ENCODE measurements around the gene TMX3. TPM values are rescaled to one million over a fixed set of nuclear protein-coding genes. Genes with fewer than 3 reads are reported as not detected.

Gene TMX3
- total and polyA plus RNA-seq, 8 donors, result 11.1 to 25.5 (median 15.6) TPM

DNA sequence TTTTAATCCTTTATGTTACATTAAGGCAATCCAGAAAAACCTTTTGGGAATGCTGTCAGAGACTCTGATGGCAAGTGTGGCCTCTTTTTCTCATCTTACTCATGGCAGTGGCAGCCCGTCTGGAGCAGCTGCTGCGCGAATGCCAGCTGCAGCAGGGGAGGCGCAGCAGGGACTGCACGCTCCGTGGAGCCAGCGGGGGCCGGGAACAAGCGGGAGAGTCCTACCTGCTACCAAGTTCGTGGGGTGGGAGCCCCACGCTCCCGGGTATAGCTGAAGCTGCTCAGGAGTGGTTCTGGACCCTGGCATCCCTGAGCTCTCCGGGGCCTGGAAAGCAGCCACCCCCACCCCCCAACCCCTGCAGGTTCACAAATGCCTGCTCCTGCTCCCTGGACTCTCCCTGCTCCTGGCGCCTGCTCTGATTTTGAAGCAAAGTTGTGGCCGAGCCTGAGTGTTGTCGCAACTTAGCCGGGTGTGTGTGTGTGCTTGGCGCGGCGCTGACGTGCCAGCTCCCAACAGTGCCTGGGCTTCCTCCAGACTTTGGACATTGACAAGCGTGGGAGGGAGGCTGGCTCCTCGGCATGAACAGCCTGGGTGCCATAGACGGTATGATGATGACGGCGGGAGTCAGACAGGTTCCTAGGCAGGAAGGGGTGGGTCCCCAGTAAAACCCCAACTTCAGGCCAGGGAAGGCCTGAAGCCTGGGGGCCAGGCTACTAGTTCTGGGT is 21.7 kb downstream of the TMX3 start:
- H3K4me3 ChIP-seq, result no peak overlapping the region
- H3K4me1 ChIP-seq, result no peaks in the 10 kb centered on the region
- no peaks in the 10 kb centered on the region for H3K9me3 ChIP-seq
- no peak overlapping the region for H3K27ac ChIP-seq
- FAIRE-seq (no peak), DNase-seq (peak in 1 of 6 donors; percentile 44), ATAC-seq (no peak)
- WGBS, 2 donors, result 96 to 97% methylated on average over 26 of the region's 26 CpGs
- H3K27me3 ChIP-seq, result no peaks in the 10 kb centered on the region
- intact Hi-C loops (cut with DNase I), result no loop called here
- peaks cover 0 to 39% (median 9%) of the 10 kb centered on the region in 3 donors for H3K36me3 ChIP-seq
- no peak for TF ChIP-seq CTCF (IDR thresholded peaks at IDR 0.05)

DNA sequence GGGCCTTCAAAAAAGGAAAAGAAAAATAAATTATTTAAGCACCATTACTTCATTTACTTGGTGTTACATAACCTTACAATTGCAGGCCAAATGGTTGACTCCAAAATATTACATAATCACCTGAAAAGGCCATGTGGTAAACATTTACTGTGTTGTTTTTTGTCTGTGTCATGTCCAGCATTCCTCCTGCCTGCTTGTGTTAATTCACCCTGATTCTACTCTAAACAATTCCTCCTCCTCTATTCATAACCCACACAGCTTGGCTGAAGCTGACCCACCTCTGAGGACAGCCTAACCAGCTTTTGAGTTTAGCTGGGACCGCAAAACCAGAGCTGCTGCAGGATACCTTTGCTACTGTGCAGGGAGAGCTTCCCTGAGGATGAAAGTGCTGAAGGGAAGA is 35.4 kb downstream of the TMX3 start:
- no peak for TF ChIP-seq CTCF (IDR thresholded peaks at IDR 0.05)
- H3K27me3 ChIP-seq, result no peaks in the 10 kb centered on the region
- no peak overlapping the region for H3K4me3 ChIP-seq
- 93 to 100% methylated on average over 1 of the region's 1 CpG for WGBS, 2 donors
- no peaks in the 10 kb centered on the region for H3K9me3 ChIP-seq
- H3K4me1 ChIP-seq, result no peaks in the 10 kb centered on the region
- DNase-seq (no peak), FAIRE-seq (no peak), ATAC-seq (peak in 1 of 4 donors; percentile 31)
- H3K36me3 ChIP-seq, result peaks cover 0 to 18% (median 10%) of the 10 kb centered on the region in 3 donors
- no peak overlapping the region for H3K27ac ChIP-seq
- intact Hi-C loops (cut with DNase I), result no loop called here

DNA sequence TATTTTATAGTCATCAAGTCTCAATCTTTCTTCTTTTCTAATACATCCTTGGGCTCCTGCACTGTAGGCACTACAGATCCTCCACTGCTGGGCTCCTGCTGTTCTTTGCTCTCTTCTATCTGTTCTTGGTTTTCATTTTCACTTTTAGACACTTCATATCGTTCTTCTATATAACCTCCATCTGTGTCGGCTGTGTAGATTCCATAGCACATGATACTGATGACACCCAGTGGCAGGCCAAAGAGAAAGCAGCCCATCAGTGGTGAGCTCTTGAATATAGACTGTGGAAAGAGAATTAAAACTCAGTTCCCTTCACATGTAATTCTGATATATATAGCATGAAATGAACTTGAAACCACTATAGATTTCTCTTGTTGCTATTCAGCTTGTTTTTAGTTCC is 38.0 kb downstream of the TMX3 start:
- intact Hi-C loops (cut with DNase I), result no loop called here
- Histone ChIP-seq H3K9me3 (no peaks in the 10 kb centered on the region), H3K27ac (no peak overlapping the region), H3K4me1 (no peaks in the 10 kb centered on the region), H3K36me3 (peaks cover 0 to 18% (median 10%) of the 10 kb centered on the region in 3 donors), H3K4me3 (no peak overlapping the region), H3K27me3 (no peaks in the 10 kb centered on the region)
- TF ChIP-seq CTCF (IDR thresholded peaks at IDR 0.05), result no peak
- WGBS, 2 donors, result 70 to 80% methylated on average over 2 of the region's 2 CpGs
- DNase-seq (no peak), ATAC-seq (no peak), FAIRE-seq (no peak)

- ATAC-seq (no peak), DNase-seq (no peak), FAIRE-seq (no peak)
- H3K4me1 ChIP-seq, result no peaks in the 10 kb centered on the region
- 51 to 60% methylated on average over 5 of the region's 5 CpGs for WGBS, 2 donors
- TF ChIP-seq CTCF (IDR thresholded peaks at IDR 0.05), result no peak
- no peak overlapping the region for H3K4me3 ChIP-seq
- H3K27ac ChIP-seq, result no peak overlapping the region
- no peaks in the 10 kb centered on the region for H3K9me3 ChIP-seq
- no peaks in the 10 kb centered on the region for H3K36me3 ChIP-seq
- no peaks in the 10 kb centered on the region for H3K27me3 ChIP-seq
- intact Hi-C loops (cut with DNase I), result no loop called here
Measured at GRCh38 chr18:68667121-68667520, 47.8 kb downstream of the TMX3 start.

- ATAC-seq (no peak), FAIRE-seq (no peak), DNase-seq (no peak)
- no peaks in the 10 kb centered on the region for H3K4me1 ChIP-seq
- intact Hi-C loops (cut with DNase I), result no loop called here
- no peak overlapping the region for H3K27ac ChIP-seq
- H3K4me3 ChIP-seq, result no peak overlapping the region
- no peak for TF ChIP-seq CTCF (IDR thresholded peaks at IDR 0.05)
- H3K9me3 ChIP-seq, result no peaks in the 10 kb centered on the region
- H3K36me3 ChIP-seq, result no peaks in the 10 kb centered on the region
- no peaks in the 10 kb centered on the region for H3K27me3 ChIP-seq
Measured at GRCh38 chr18:68666381-68666780, 48.5 kb downstream of the TMX3 start.
